H1 (cell line): ENCODE data around the gene QSOX1. TPM values are rescaled to one million over a fixed set of nuclear protein-coding genes. Genes with fewer than 3 reads are reported as not detected.

Experiments
- CTCF ChIA-PET: fragments of 300-600 bp; sonication (Branson Sonifier 250); formaldehyde crosslinking; loops from one replicate; lab custom pipeline; 2021; ENCODE audit not compliant: partially characterized antibody; lab: Charles Lee
- POLR2A ChIA-PET: fragments of 300-600 bp; sonication (Branson Sonifier 250); formaldehyde crosslinking; loops from one replicate; lab custom pipeline; 2021; ENCODE audit warnings: inconsistent platforms; ENCODE audit not compliant: partially characterized antibody; lab: Charles Lee
- DNase-seq, 2 experiments: peaks; one replicate each; pipeline versions ENCODE4 v3.0.0 to v3.0.0-alpha.2; 2010 to 2022; ENCODE audit warnings: low spot score in 2 of 2, low read depth in 1 of 2, mixed read lengths in 1 of 2
- FAIRE-seq: peaks from 2 replicates; lab custom pipeline; 2011; peaks lifted over from hg19 to GRCh38; lab: Jason Lieb, UNC
- H2AFZ ChIP-seq: 2 replicates; pipeline ENCODE4 v1.8.1; 2012; ENCODE audit warnings: low read length, inconsistent platforms
- H2AK5ac ChIP-seq: 2 replicates; pipeline ENCODE4 v1.6.1; 2013; ENCODE audit warnings: low read depth, low read length
- H2BK120ac ChIP-seq: replicated peaks from 2 replicates; pipeline ENCODE3; 2013; ENCODE audit warnings: low read depth, low read length, inconsistent platforms
- H2BK12ac ChIP-seq: 2 replicates; pipeline ENCODE4 v1.6.1; 2013; ENCODE audit warnings: low read depth, low read length
- H2BK15ac ChIP-seq: 2 replicates; pipeline ENCODE4 v1.6.1; 2013; ENCODE audit warnings: low read length
- H2BK20ac ChIP-seq: 2 replicates; pipeline ENCODE4 v1.6.1; 2013; ENCODE audit warnings: low read length
- H2BK5ac ChIP-seq: 2 replicates; pipeline ENCODE4 v1.6.1; 2013; ENCODE audit warnings: low read depth, low read length
- H3K14ac ChIP-seq: 2 replicates; pipeline ENCODE4 v1.6.1; 2013; ENCODE audit warnings: inconsistent platforms; ENCODE audit not compliant: insufficient read length
- H3K18ac ChIP-seq: 2 replicates; pipeline ENCODE4 v1.6.1; 2013; ENCODE audit warnings: low read length; ENCODE audit errors: extremely low read depth
- H3K23ac ChIP-seq: 2 replicates; pipeline ENCODE4 v1.6.1; 2013; ENCODE audit warnings: inconsistent platforms; ENCODE audit not compliant: insufficient read length
- H3K23me2 ChIP-seq: 2 replicates; pipeline ENCODE4 v1.6.1; 2013; ENCODE audit warnings: low read depth, low read length
- H3K27ac ChIP-seq: 2 replicates; pipeline ENCODE4 v1.6.1; 2011; ENCODE audit warnings: low read depth, low read length, inconsistent platforms
- H3K27me3 ChIP-seq, 4 experiments: replicated peaks in 1 of 4; 1 replicate in 1 of 4; 2 replicates in 3 of 4; pipeline versions ENCODE4 v1.6.1 to v1.8.1; 2011 to 2013; ENCODE audit warnings: low read length in 3 of 4, mild to moderate bottlenecking in 3 of 4, inconsistent platforms in 2 of 4, mixed read lengths in 2 of 4, moderate library complexity in 1 of 4; ENCODE audit not compliant: control insufficient read depth in 3 of 4, insufficient read depth in 3 of 4; ENCODE audit errors: extremely low read depth in 1 of 4
- H3K36me3 ChIP-seq, 4 experiments: 2 replicates each; pipeline versions ENCODE4 v1.6.1 to v1.8.1; 2011 to 2013; ENCODE audit warnings: mild to moderate bottlenecking in 4 of 4, low read length in 3 of 4, moderate library complexity in 2 of 4, control low read depth in 1 of 4, inconsistent platforms in 1 of 4; ENCODE audit not compliant: insufficient read depth in 4 of 4, control insufficient read depth in 2 of 4
- H3K4ac ChIP-seq: replicated peaks from 2 replicates; pipeline ENCODE3; 2013; ENCODE audit warnings: low read length, low read depth, mixed read lengths, inconsistent platforms; ENCODE audit not compliant: insufficient read length
- H3K4me1 ChIP-seq, 4 experiments: replicated peaks in 1 of 4; 1 replicate in 1 of 4; 2 replicates in 3 of 4; pipeline versions ENCODE4 v1.6.1 to v1.8.1; 2011 to 2013; ENCODE audit warnings: low read length in 3 of 4, inconsistent platforms in 2 of 4, mixed read lengths in 1 of 4; ENCODE audit not compliant: insufficient read depth in 4 of 4, control insufficient read depth in 3 of 4
- H3K4me2 ChIP-seq, 2 experiments: 2 replicates each; pipeline versions ENCODE4 v1.6.1 to v1.8.1; 2011 to 2013; ENCODE audit warnings: low read depth in 2 of 2, low read length in 2 of 2, control low read depth in 1 of 2, inconsistent platforms in 1 of 2, mild to moderate bottlenecking in 1 of 2; ENCODE audit not compliant: insufficient read depth in 1 of 2
- H3K4me3 ChIP-seq, 4 experiments: fragments of 200-600, 300-600 bp in 1 of 4; sonication (generic), shearing (Covaris generic), sonication (Bioruptor Twin) in 1 of 4; 2 replicates each; pipeline versions ENCODE4 v1.5.1 to v1.8.1; 2011 to 2016; ENCODE audit warnings: low read length in 4 of 4, low read depth in 3 of 4, control low read depth in 2 of 4, inconsistent platforms in 2 of 4, mild to moderate bottlenecking in 2 of 4, mixed read lengths in 1 of 4, moderate library complexity in 1 of 4; ENCODE audit not compliant: insufficient read depth in 2 of 4; ENCODE audit errors: extremely low read depth in 1 of 4
- H3K56ac ChIP-seq: replicated peaks from 2 replicates; pipeline ENCODE3; 2013; ENCODE audit warnings: low read depth, mild to moderate bottlenecking, mixed read lengths, low read length, inconsistent platforms; ENCODE audit not compliant: insufficient read length
- H3K79me1 ChIP-seq: 2 replicates; pipeline ENCODE4 v1.6.1; 2013; ENCODE audit warnings: low read depth, low read length, control low read depth
- H3K79me2 ChIP-seq, 2 experiments: 2 replicates each; pipeline versions ENCODE4 v1.6.1 to v1.8.1; 2012 to 2013; ENCODE audit warnings: low read length in 2 of 2, mild to moderate bottlenecking in 2 of 2, inconsistent platforms in 1 of 2; ENCODE audit not compliant: insufficient read depth in 2 of 2, control insufficient read depth in 1 of 2
- H3K9ac ChIP-seq, 4 experiments: replicated peaks in 1 of 4; 1 replicate in 1 of 4; 2 replicates in 3 of 4; pipeline versions ENCODE4 v1.6.1 to v1.8.1; 2011 to 2013; ENCODE audit warnings: low read depth in 3 of 4, low read length in 3 of 4, control low read depth in 2 of 4, mild to moderate bottlenecking in 2 of 4, moderate library complexity in 2 of 4, inconsistent platforms in 1 of 4; ENCODE audit errors: extremely low read depth in 1 of 4
- H3K9me3 ChIP-seq, 2 experiments: 2 replicates each; pipeline versions ENCODE4 v1.6.1 to v1.8.1; 2012 to 2013; ENCODE audit warnings: mild to moderate bottlenecking in 2 of 2, moderate library complexity in 2 of 2, control low read depth in 1 of 2, inconsistent platforms in 1 of 2, low read depth in 1 of 2, low read length in 1 of 2, mixed read lengths in 1 of 2; ENCODE audit not compliant: insufficient read depth in 2 of 2
- H4K20me1 ChIP-seq, 2 experiments: replicated peaks in 1 of 2; 2 replicates each; pipeline versions ENCODE3 to v1.8.1; 2011 to 2013; ENCODE audit warnings: inconsistent platforms in 2 of 2, low read length in 2 of 2, mild to moderate bottlenecking in 1 of 2; ENCODE audit not compliant: insufficient read depth in 2 of 2, control insufficient read depth in 1 of 2
- H4K5ac ChIP-seq: 2 replicates; pipeline ENCODE4 v1.6.1; 2013; ENCODE audit warnings: low read length, low read depth, mixed read lengths, inconsistent platforms; ENCODE audit not compliant: insufficient read length
- H4K8ac ChIP-seq: 2 replicates; pipeline ENCODE4 v1.8.0; 2013; ENCODE audit warnings: mild to moderate bottlenecking, moderate library complexity, low read length, inconsistent platforms; ENCODE audit not compliant: insufficient read depth; ENCODE audit errors: extremely low read depth
- H4K91ac ChIP-seq: replicated peaks from 2 replicates; pipeline ENCODE3; 2013; ENCODE audit warnings: low read length, mixed read lengths, inconsistent platforms; ENCODE audit not compliant: insufficient read length
- BRCA1 ChIP-seq: IDR thresholded peaks from 2 replicates; pipeline ENCODE4 v1.6.1; 2012; ENCODE audit warnings: low read depth, low read length, improper control_type of control experiment
- CBX8 ChIP-seq: fragments of 300-800, 300-1000 bp; sonication (generic); IDR thresholded peaks from 2 replicates; pipeline ENCODE4 v1.7.1; 2016; ENCODE audit warnings: low read depth, low read length, borderline replicate concordance
- CTCF ChIP-seq, 3 experiments: IDR thresholded peaks; 1 replicate in 2 of 3; 2 replicates in 1 of 3; pipeline versions ENCODE4 v1.5.1 to v1.6.1; 2011; ENCODE audit warnings: low read length in 3 of 3, mild to moderate bottlenecking in 3 of 3, inconsistent platforms in 2 of 3, low read depth in 1 of 3, moderate library complexity in 1 of 3; ENCODE audit not compliant: insufficient read depth in 1 of 3; ENCODE audit errors: control extremely low read depth in 1 of 3
- JUND ChIP-seq: IDR thresholded peaks from 2 replicates; pipeline ENCODE4 v1.6.1; 2011; ENCODE audit warnings: mild to moderate bottlenecking, improper control_type of control experiment, low read length
- PHF8 ChIP-seq: fragments of 200-600 bp; sonication (generic); conservative IDR thresholded peaks from 2 replicates; pipeline ENCODE4 v1.7.1; 2012; ENCODE audit warnings: low read depth, mild to moderate bottlenecking, inconsistent platforms, low read length, moderate library complexity
- POLR2A ChIP-seq, 2 experiments: IDR thresholded peaks; 1 replicate in 1 of 2; 2 replicates in 1 of 2; pipeline ENCODE4 v1.6.1; 2011; ENCODE audit warnings: low read depth in 2 of 2, low read length in 2 of 2, mild to moderate bottlenecking in 2 of 2; ENCODE audit errors: control extremely low read depth in 1 of 2
- RNF2 ChIP-seq: fragments of 200-900, 300-1000 bp; sonication (generic); IDR thresholded peaks from 2 replicates; pipeline ENCODE4 v1.7.1; 2016; ENCODE audit warnings: borderline replicate concordance, low read depth, mild to moderate bottlenecking, antibody characterized with exemption, low read length; ENCODE audit not compliant: poor library complexity, severe bottlenecking; ENCODE audit errors: missing control alignments
- SP2 ChIP-seq: IDR thresholded peaks from 2 replicates; pipeline ENCODE4 v1.6.1; 2012; ENCODE audit warnings: mild to moderate bottlenecking, low read length, inconsistent platforms
- SP4 ChIP-seq: IDR thresholded peaks from 2 replicates; pipeline ENCODE4 v1.6.1; 2012; ENCODE audit warnings: low read length, inconsistent platforms
- TAF7 ChIP-seq: optimal IDR thresholded peaks from 2 replicates; pipeline ENCODE3; 2011; ENCODE audit warnings: low read depth, mild to moderate bottlenecking, inconsistent platforms, low read length, moderate library complexity, borderline replicate concordance
- YY1 ChIP-seq: IDR thresholded peaks from 2 replicates; pipeline ENCODE4 v1.6.1; 2011; ENCODE audit warnings: low read depth, mild to moderate bottlenecking, low read length
- WGBS, 2 experiments: shearing (Covaris generic) in 1 of 2; methylation state at CpG; one replicate each; pipeline versions ENCODE4 v1.1.6 to v1.1.7; 2013 to 2015; ENCODE audit warnings: low lambda C conversion rate in 2 of 2, mixed read lengths in 2 of 2, inconsistent platforms in 1 of 2, low coverage in 1 of 2, missing lambda C conversion rate in 1 of 2; ENCODE audit not compliant: insufficient replicate concordance in 2 of 2, insufficient coverage in 1 of 2, insufficient read length in 1 of 2; ENCODE audit errors: extremely low coverage in 1 of 2, missing lambda C conversion rate in 1 of 2; 5-methylcytosine and 5-hydroxymethylcytosine counted together
- polyA plus RNA-seq, 7 experiments: library from polyadenylated mRNA; depleted of rRNA in 3 of 7; stranded (reverse) in 5 of 7; unstranded in 2 of 7; fragments of >200 nt in 5 of 7; fragments of 200-250 nt in 2 of 7; gene quantifications; 1 replicate in 5 of 7; 2 replicates in 1 of 7; 4 replicates in 1 of 7; pipeline versions ENCODE4 v1.2.1 to v1.2.3, GENCODE V29; 2011 to 2013; ENCODE audit warnings: missing spikeins in 2 of 7, mixed read lengths in 2 of 7
- total RNA-seq: library from RNA; stranded (reverse); fragmentation: NEBNext Ultra II Directional; extraction: Animal tissue kit (Norgen Biotek cat#: 25700); gene quantifications from 2 replicates; pipeline ENCODE4 v1.2.1, GENCODE V29; 2021

Gene QSOX1
- total and polyA plus RNA-seq, 2 of the 8 experiments (the other 6 are each of a cell fraction or from before 2014, with no cell fraction given) = 97.7 to 123 TPM

GRCh38 chr1:180221462-180221861, 66.8 kb downstream of the QSOX1 start:
- DNase-seq (no peak), FAIRE-seq (no peak)
- no peak overlapping the region for H4K8ac ChIP-seq
- ChIA-PET CTCF (interaction anchor here (0.6 to 12.4 kb wide), 9 partner anchors 8 to 53 kb away, joined by 3 to 149 read pairs (median 4); no protein-coding TSS in a partner anchor), POLR2A (interaction anchor here (1.2 to 6.0 kb wide), 5 partner anchors 10 to 27 kb away, joined by 5 to 26 read pairs (median 6); partner anchors contain the start of gene LHX4)
- H4K5ac ChIP-seq = no peak overlapping the region
- WGBS, 2 experiments = 84% methylated on average over 6 of the region's 6 CpGs; no CpG with 5 or more reads in 1 of the 2 experiments
- H4K20me1 ChIP-seq = no peaks in the 10 kb centered on the region
- H3K4me1 ChIP-seq = no peaks in the 10 kb centered on the region
- H3K79me1 ChIP-seq = no peaks in the 10 kb centered on the region
- no peak overlapping the region for H2AFZ ChIP-seq
- H3K23me2 ChIP-seq = no peaks in the 10 kb centered on the region
- no peak overlapping the region for H3K27ac ChIP-seq
- no peak overlapping the region for H2BK5ac ChIP-seq
- H2BK12ac ChIP-seq = no peak overlapping the region
- H3K9ac ChIP-seq = no peak overlapping the region
- no peak overlapping the region for H4K91ac ChIP-seq
- H3K27me3 ChIP-seq = peaks cover 0 to 6% (median 4%) of the 10 kb centered on the region in 4 experiments; a peak in 4 of 7 replicates
- H3K23ac ChIP-seq = no peak overlapping the region
- no peak overlapping the region for H3K14ac ChIP-seq
- H2BK20ac ChIP-seq = no peak overlapping the region
- TF ChIP-seq SP4 (no peak), CTCF (IDR thresholded peaks at IDR 0.05; ENCODE audit: control extremely low read depth in 1 of 3, insufficient read depth in 1 of 3, low read depth in 1 of 3, low read length in 3 of 3) (no peak), PHF8 (no peak), CBX8 (no peak), RNF2 (no peak), JUND (no peak), BRCA1 (no peak), YY1 (no peak), TAF7 (no peak), SP2 (no peak), POLR2A (IDR thresholded peaks at IDR 0.05; ENCODE audit: control extremely low read depth in 1 of 2, low read depth in 2 of 2, low read length in 2 of 2) (no peak)
- no peak overlapping the region for H3K18ac ChIP-seq
- no peaks in the 10 kb centered on the region for H3K79me2 ChIP-seq
- no peak overlapping the region for H2BK120ac ChIP-seq
- H2AK5ac ChIP-seq = no peak overlapping the region
- H3K9me3 ChIP-seq = no peaks in the 10 kb centered on the region
- no peak overlapping the region for H2BK15ac ChIP-seq
- H3K56ac ChIP-seq = no peak overlapping the region
- H3K36me3 ChIP-seq = no peaks in the 10 kb centered on the region
- no peak overlapping the region for H3K4me3 ChIP-seq
- H3K4ac ChIP-seq = no peak overlapping the region
- H3K4me2 ChIP-seq = no peak overlapping the region
